Transverse colon (tissue), 4 donors: ENCODE measurements around the gene C2orf80. TPM values are rescaled to one million over a fixed set of nuclear protein-coding genes. Genes with fewer than 3 reads are reported as not detected.

Source experiments
- DNase-seq: peaks from one replicate; pipeline ENCODE4 v3.0.0-alpha.2; 2019
- H3K27ac ChIP-seq, 4 donors: fragments of 200-600 bp; sonication (generic); 2 replicates each; pipeline ENCODE4 v1.5.1; 2016 to 2018; ENCODE audit warnings: inconsistent platforms in 4 of 4
- H3K27me3 ChIP-seq: fragments of 200-600 bp; sonication (generic); 2 replicates; pipeline ENCODE4 v1.5.1; 2017; ENCODE audit warnings: inconsistent platforms
- H3K36me3 ChIP-seq, 4 donors: fragments of 200-600 bp; sonication (generic); 2 replicates each; pipeline ENCODE4 v1.5.1; 2017 to 2019; ENCODE audit warnings: inconsistent platforms in 4 of 4
- H3K4me1 ChIP-seq, 4 donors: fragments of 200-600 bp; sonication (generic); 2 replicates each; pipeline ENCODE4 v1.5.1; 2017 to 2020; ENCODE audit warnings: inconsistent platforms in 4 of 4
- H3K4me3 ChIP-seq, 4 donors: fragments of 200-600 bp; sonication (generic); 1 replicate in 1 of 4; 2 replicates in 3 of 4; pipeline versions ENCODE4 v1.5.1 to v1.6.1; 2017 to 2019; ENCODE audit warnings: inconsistent platforms in 4 of 4
- H3K9me3 ChIP-seq, 2 donors: fragments of 200-600 bp; sonication (generic); 2 replicates each; pipeline ENCODE4 v1.5.1; 2017 to 2019; ENCODE audit warnings: inconsistent platforms in 2 of 2
- CTCF ChIP-seq, 5 experiments: fragments of 200-600 bp in 3 of 5; fragments of 450-650 bp in 2 of 5; sonication (generic) in 3 of 5; IDR thresholded peaks; 1 replicate in 2 of 5; 2 replicates in 3 of 5; pipeline ENCODE4 v1.5.1; 2016 to 2017; ENCODE audit warnings: antibody characterized with exemption in 5 of 5, inconsistent platforms in 3 of 5, mild to moderate bottlenecking in 2 of 5, moderate library complexity in 1 of 5
- EP300 ChIP-seq: sonication (generic); formaldehyde crosslinking; IDR thresholded peaks from one replicate; pipeline ENCODE4 v1.6.1; 2017; ENCODE audit warnings: antibody characterized with exemption, low read depth
- POLR2A ChIP-seq: fragments of 450-650 bp; IDR thresholded peaks from one replicate; pipeline ENCODE4 v1.6.1; 2016; ENCODE audit warnings: antibody characterized with exemption, mild to moderate bottlenecking, moderate library complexity
- POLR2AphosphoS5 ChIP-seq, 3 donors: sonication (generic); formaldehyde crosslinking; IDR thresholded peaks; one replicate each; pipeline ENCODE4 v1.6.1; 2016; ENCODE audit warnings: antibody characterized with exemption in 3 of 3
- WGBS, 2 donors: methylation state at CpG; one replicate each; pipeline ENCODE4 v1.1.5; 2018; ENCODE audit warnings: low coverage in 1 of 2; 5-methylcytosine and 5-hydroxymethylcytosine counted together
- in situ Hi-C, 4 donors: fragments of 200-750 bp; cut with MboI; loops; one replicate each; pipeline versions ENCODE4 v1.15.0 to v1.15.1; 2017; ENCODE audit warnings: low sequenced_read_pairs in 3 of 4, low pct_ligation_motif_present in 1 of 4, low pct_unique_long_range_greater_than_20kb in 1 of 4
- intact Hi-C: fragments of 100-400 bp; cut with DNase I; formaldehyde crosslinking; loops from one replicate; pipeline ENCODE4 v1.15.1; 2023; ENCODE audit warnings: low total_unique reads
- total RNA-seq, 4 donors: library from RNA; depleted of rRNA; stranded (reverse); fragments of >200 nt; gene quantifications; one replicate each; pipeline ENCODE4 v1.1.0, GENCODE V29; 2016

C2orf80 gene
- total RNA-seq, 4 donors from 2014 or later, result not detected

- Histone ChIP-seq H3K4me1 (no peaks in the 10 kb centered on the region), H3K4me3 (no peak overlapping the region), H3K27me3 (no peaks in the 10 kb centered on the region), H3K9me3 (no peaks in the 10 kb centered on the region), H3K27ac (no peak overlapping the region), H3K36me3 (no peaks in the 10 kb centered on the region)
- WGBS, 2 donors, result 76 to 97% methylated on average over 3 to 8 of the region's 8 CpGs
- TF ChIP-seq POLR2AphosphoS5 (IDR thresholded peaks at IDR 0.05) (no peak), CTCF (IDR thresholded peaks at IDR 0.05) (no peak), POLR2A (no peak), EP300 (no peak)
- no peak for DNase-seq
- in situ Hi-C loops (no loop called here), intact Hi-C loops (no loop called here)
Measured at GRCh38 chr2:208192611-208193236, 2.9 kb upstream of the C2orf80 start.

DNA sequence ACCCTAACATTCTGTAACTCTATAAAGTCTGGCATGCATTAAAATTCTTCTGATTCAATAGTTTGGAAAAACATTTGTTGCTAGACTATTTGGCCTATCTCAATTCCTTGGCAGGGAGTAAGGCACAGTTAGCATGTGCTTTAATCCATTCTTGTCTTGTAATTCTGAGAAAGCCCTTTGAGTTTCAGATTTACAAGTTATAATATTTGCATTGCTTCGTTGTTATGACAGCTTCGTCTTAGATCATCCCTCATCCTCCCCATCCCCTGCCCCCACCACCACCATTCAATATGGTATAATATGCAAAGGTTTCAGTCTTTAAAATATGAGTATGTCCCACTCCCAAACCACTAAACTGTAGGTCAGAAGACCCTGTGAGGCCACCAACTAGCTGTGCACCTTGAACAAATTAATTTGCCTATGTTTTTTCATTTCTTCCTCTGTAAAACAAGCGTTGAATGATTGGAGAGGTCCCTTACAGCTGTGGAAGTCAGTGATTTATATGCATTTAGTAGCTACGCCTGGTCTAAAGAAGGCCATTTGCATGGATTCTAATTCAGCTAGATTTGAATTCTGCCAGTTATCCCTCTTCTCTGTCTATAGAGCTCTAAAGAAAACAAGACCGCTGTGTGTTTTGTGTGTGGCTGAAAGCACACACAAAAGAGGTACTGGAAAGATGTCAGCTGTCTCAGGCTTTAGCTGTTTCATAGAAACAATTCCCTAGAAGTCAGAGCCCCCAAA, 591 bp downstream of the C2orf80 start:
- no peak for TF ChIP-seq POLR2AphosphoS5 (IDR thresholded peaks at IDR 0.05)
- TF ChIP-seq POLR2A, result no peak
- no peak for TF ChIP-seq CTCF (IDR thresholded peaks at IDR 0.05)
- TF ChIP-seq EP300, result no peak
- no peaks in the 10 kb centered on the region for H3K9me3 ChIP-seq
- no peak overlapping the region for H3K27ac ChIP-seq
- no peak overlapping the region for H3K4me3 ChIP-seq
- WGBS, 2 donors, result 58 to 68% methylated on average over 3 to 5 of the region's 5 CpGs
- H3K4me1 ChIP-seq, result no peaks in the 10 kb centered on the region
- intact Hi-C loops, result no loop called here
- DNase-seq, result no peak
- in situ Hi-C loops, result no loop called here
- peaks cover 6% of the 10 kb centered on the region for H3K27me3 ChIP-seq
- no peaks in the 10 kb centered on the region for H3K36me3 ChIP-seq

DNA sequence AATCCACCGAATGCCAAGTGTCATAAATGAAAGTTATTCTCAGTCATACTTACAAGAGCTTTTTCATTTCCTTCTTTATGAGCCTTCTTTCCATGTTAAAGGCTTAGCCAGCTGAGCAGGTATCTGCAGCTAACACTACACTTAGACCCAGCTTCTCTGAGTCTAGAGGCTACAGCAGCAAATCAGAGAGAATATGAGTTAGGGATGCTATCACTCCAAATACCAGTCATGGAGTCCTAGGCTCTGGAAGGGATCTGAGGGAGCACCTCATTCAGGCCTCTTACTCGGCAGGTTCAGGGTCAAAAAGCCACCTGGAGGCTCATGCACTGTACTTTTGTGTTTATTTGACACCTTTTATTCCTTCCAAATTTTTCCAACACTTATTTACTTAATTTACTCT, 2.9 kb downstream of the C2orf80 start:
- no peak overlapping the region for H3K27ac ChIP-seq
- 60 to 77% methylated on average over 1 to 2 of the region's 2 CpGs for WGBS, 2 donors
- H3K4me1 ChIP-seq, result no peaks in the 10 kb centered on the region
- H3K36me3 ChIP-seq, result no peaks in the 10 kb centered on the region
- no peaks in the 10 kb centered on the region for H3K9me3 ChIP-seq
- peaks cover 6% of the 10 kb centered on the region for H3K27me3 ChIP-seq
- no peak overlapping the region for H3K4me3 ChIP-seq
- intact Hi-C loops (no loop called here), in situ Hi-C loops (no loop called here)
- DNase-seq, result no peak
- TF ChIP-seq CTCF (IDR thresholded peaks at IDR 0.05) (no peak), POLR2A (no peak), POLR2AphosphoS5 (IDR thresholded peaks at IDR 0.05) (no peak), EP300 (no peak)

- H3K27ac ChIP-seq, result no peak overlapping the region
- no peaks in the 10 kb centered on the region for H3K9me3 ChIP-seq
- H3K27me3 ChIP-seq, result peaks cover 6% of the 10 kb centered on the region
- H3K4me3 ChIP-seq, result no peak overlapping the region
- intact Hi-C loops (no loop called here), in situ Hi-C loops (no loop called here)
- no peak for DNase-seq
- no peaks in the 10 kb centered on the region for H3K36me3 ChIP-seq
- 56 to 68% methylated on average over 4 to 5 of the region's 5 CpGs for WGBS, 2 donors
- TF ChIP-seq EP300, result no peak
- no peak for TF ChIP-seq POLR2A
- no peak for TF ChIP-seq CTCF (IDR thresholded peaks at IDR 0.05)
- H3K4me1 ChIP-seq, result no peaks in the 10 kb centered on the region
Measured at GRCh38 chr2:208186465-208186864, 3.4 kb downstream of the C2orf80 start.
